Body of pancreas (tissue), 4 donors: ENCODE data around the gene PCNX1. TPM values are rescaled to one million over a fixed set of nuclear protein-coding genes. Genes with fewer than 3 reads are reported as not detected.
"Not testable (repeated sequence)": the region's sequence is repeated elsewhere in the genome, so short reads cannot be mapped to it uniquely, and the experiment has no call there.

ENCODE experiments used
- ATAC-seq: fragments of 150-250 bp; one replicate; pipeline ENCODE4 v1.9.1; 2016
- DNase-seq, 4 donors: peaks; one replicate each; pipeline ENCODE4 v3.0.0-alpha.2; 2019
- H3K27ac ChIP-seq, 4 donors: fragments of 200-600 bp; sonication (generic); 1 replicate in 3 of 4; 2 replicates in 1 of 4; pipeline versions ENCODE4 v1.5.1 to v1.6.1; 2016 to 2019; ENCODE audit warnings: mild to moderate bottlenecking in 1 of 4, mixed read lengths in 1 of 4, moderate library complexity in 1 of 4
- H3K27me3 ChIP-seq, 2 donors: fragments of 200-600 bp; sonication (generic); one replicate each; pipeline ENCODE4 v1.6.0; 2016; ENCODE audit warnings: mild to moderate bottlenecking in 1 of 2
- H3K36me3 ChIP-seq, 2 donors: fragments of 200-600 bp; sonication (generic); replicated peaks in 1 of 2; 2 replicates each; pipeline ENCODE4 v1.5.1; 2016; ENCODE audit warnings: low read depth in 2 of 2; ENCODE audit not compliant: insufficient read depth in 1 of 2
- H3K4me1 ChIP-seq: fragments of 200-600 bp; sonication (generic); one replicate; pipeline ENCODE4 v1.6.0; 2016
- H3K4me3 ChIP-seq, 2 donors: fragments of 200-600 bp; sonication (generic); 1 replicate in 1 of 2; 2 replicates in 1 of 2; pipeline ENCODE4 v1.5.1; 2016 to 2019
- H3K9me3 ChIP-seq, 3 donors: fragments of 200-600 bp; sonication (generic); 1 replicate in 2 of 3; 2 replicates in 1 of 3; pipeline ENCODE4 v1.5.1; 2016
- POLR2A ChIP-seq, 3 donors: fragments of 450-650 bp; IDR thresholded peaks; one replicate each; pipeline ENCODE4 v1.6.1; 2016; ENCODE audit warnings: antibody characterized with exemption in 3 of 3, mild to moderate bottlenecking in 2 of 3
- WGBS, 2 donors: methylation state at CpG; one replicate each; pipeline ENCODE4 v1.1.5; 2017; 5-methylcytosine and 5-hydroxymethylcytosine counted together
- intact Hi-C: fragments of 100-400 bp; cut with DNase I; formaldehyde crosslinking; loops from one replicate; pipeline ENCODE4 v1.15.1; 2023
- total RNA-seq, 2 donors: library from RNA; depleted of rRNA; stranded (reverse); fragments of >200 nt; gene quantifications; one replicate each; pipeline ENCODE4 v1.1.0, GENCODE V29; 2016
- TF ChIP-seq, protein P1 (sequence below), 7 experiments: fragments of 450-650 bp in 4 of 7; fragments of 200-600 bp in 3 of 7; sonication (generic) in 3 of 7; IDR thresholded peaks; one replicate each; pipeline ENCODE4 v1.5.1; 2016 to 2019; ENCODE audit warnings: antibody characterized with exemption in 7 of 7

The PCNX1 gene
- total RNA-seq, 2 donors from 2014 or later = 25.4 to 94.3 TPM

DNA sequence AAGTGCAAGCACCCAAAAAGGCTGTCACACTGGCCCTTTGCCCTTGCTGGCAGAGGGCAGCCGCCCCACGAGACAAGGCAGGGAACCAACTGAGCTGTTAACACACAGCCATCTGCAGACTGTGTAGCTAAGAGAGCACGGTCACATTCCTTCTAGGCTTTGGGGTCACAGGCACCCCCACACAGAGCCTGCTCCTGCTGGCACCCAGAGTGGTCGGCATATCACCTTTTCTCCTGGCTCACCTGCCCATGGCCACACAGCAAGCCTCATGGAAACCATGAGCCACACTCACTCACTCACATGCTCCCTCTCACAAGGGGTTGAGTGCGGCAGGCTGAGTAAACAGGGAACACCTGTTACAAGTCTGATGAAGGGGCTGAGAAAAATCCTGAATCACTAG is 214.5 kb downstream of the PCNX1 start:
- ATAC-seq = no peak

GRCh38 chr14:71122866-71123565 is 215.8 kb downstream of the PCNX1 start:
- ATAC-seq = no peak
- Histone ChIP-seq H3K9me3 (no peaks in the 10 kb centered on the region), H3K27me3 (no peaks in the 10 kb centered on the region), H3K4me1 (peaks cover 11% of the 10 kb centered on the region), H3K4me3 (no peak overlapping the region), H3K36me3 (no peaks in the 10 kb centered on the region), H3K27ac (no peak overlapping the region)
- intact Hi-C loops = no loop called here
- no peak for TF ChIP-seq POLR2A (IDR thresholded peaks at IDR 0.05)
- TF ChIP-seq, protein P1, sequence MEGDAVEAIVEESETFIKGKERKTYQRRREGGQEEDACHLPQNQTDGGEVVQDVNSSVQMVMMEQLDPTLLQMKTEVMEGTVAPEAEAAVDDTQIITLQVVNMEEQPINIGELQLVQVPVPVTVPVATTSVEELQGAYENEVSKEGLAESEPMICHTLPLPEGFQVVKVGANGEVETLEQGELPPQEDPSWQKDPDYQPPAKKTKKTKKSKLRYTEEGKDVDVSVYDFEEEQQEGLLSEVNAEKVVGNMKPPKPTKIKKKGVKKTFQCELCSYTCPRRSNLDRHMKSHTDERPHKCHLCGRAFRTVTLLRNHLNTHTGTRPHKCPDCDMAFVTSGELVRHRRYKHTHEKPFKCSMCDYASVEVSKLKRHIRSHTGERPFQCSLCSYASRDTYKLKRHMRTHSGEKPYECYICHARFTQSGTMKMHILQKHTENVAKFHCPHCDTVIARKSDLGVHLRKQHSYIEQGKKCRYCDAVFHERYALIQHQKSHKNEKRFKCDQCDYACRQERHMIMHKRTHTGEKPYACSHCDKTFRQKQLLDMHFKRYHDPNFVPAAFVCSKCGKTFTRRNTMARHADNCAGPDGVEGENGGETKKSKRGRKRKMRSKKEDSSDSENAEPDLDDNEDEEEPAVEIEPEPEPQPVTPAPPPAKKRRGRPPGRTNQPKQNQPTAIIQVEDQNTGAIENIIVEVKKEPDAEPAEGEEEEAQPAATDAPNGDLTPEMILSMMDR (IDR thresholded peaks at IDR 0.05) = no peak
- WGBS, 2 donors = 75 to 79% methylated on average over 2 of the region's 2 CpGs
- no peak for DNase-seq

More for the DNA sequence above, 214.5 kb downstream of the PCNX1 start:
- no peak for TF ChIP-seq POLR2A (IDR thresholded peaks at IDR 0.05)
- TF ChIP-seq, protein P1 (IDR thresholded peaks at IDR 0.05) = no peak
- 58 to 86% methylated on average over 1 to 5 of the region's 5 CpGs for WGBS, 2 donors
- intact Hi-C loops = no loop called here
- Histone ChIP-seq H3K4me3 (no peak overlapping the region), H3K4me1 (peaks cover 17% of the 10 kb centered on the region), H3K27me3 (no peaks in the 10 kb centered on the region), H3K9me3 (no peaks in the 10 kb centered on the region), H3K27ac (no peak overlapping the region), H3K36me3 (no peaks in the 10 kb centered on the region)
- peak in 1 of 4 donors; percentile 10 for DNase-seq

DNA sequence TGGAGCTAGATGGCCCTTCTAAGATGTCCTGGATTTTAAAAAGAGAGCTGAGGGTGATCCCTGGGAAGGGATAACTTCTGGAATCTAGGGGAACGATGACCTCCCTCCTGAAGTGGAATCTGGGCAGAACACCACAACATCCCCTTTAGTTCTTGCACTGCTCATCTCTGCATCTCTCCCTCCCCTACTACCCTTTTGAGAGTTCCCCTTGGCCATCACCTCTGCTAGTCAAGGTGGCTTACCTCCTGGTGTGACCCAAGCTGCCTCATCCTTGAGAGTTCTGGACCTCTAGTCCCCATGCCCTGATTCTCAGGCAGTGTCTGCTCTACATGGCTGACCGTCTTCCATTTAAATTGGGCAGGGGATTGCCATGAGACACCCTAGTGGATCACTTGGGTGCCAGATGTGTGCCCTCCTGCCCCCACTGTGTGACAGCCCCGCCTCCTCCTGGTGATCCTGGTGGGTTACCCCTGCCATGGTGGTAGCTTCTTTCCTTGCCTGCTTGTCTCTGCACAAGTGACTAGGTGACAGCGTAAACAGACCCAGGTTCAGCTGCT is 216.4 kb downstream of the PCNX1 start:
- H3K4me1 ChIP-seq = peaks cover 5% of the 10 kb centered on the region
- H3K27ac ChIP-seq = no peak overlapping the region
- 93 to 94% methylated on average over 4 of the region's 4 CpGs for WGBS, 2 donors
- H3K4me3 ChIP-seq = no peak overlapping the region
- no peaks in the 10 kb centered on the region for H3K9me3 ChIP-seq
- ATAC-seq (no peak), DNase-seq (no peak)
- H3K36me3 ChIP-seq = no peaks in the 10 kb centered on the region
- intact Hi-C loops = no loop called here
- TF ChIP-seq, protein P1 (IDR thresholded peaks at IDR 0.05) = no peak
- TF ChIP-seq POLR2A (IDR thresholded peaks at IDR 0.05) = no peak
- H3K27me3 ChIP-seq = no peaks in the 10 kb centered on the region

- DNase-seq, H3K36me3 ChIP-seq, H3K4me3 ChIP-seq, H3K27me3 ChIP-seq, H3K27ac ChIP-seq, ATAC-seq, H3K9me3 ChIP-seq, H3K4me1 ChIP-seq, intact Hi-C loops: not testable (repeated sequence)
- 86 to 89% methylated on average over 9 of the region's 9 CpGs for WGBS, 2 donors
Observed at GRCh38 chr14:71129716-71130490, 222.6 kb downstream of the PCNX1 start.

DNA sequence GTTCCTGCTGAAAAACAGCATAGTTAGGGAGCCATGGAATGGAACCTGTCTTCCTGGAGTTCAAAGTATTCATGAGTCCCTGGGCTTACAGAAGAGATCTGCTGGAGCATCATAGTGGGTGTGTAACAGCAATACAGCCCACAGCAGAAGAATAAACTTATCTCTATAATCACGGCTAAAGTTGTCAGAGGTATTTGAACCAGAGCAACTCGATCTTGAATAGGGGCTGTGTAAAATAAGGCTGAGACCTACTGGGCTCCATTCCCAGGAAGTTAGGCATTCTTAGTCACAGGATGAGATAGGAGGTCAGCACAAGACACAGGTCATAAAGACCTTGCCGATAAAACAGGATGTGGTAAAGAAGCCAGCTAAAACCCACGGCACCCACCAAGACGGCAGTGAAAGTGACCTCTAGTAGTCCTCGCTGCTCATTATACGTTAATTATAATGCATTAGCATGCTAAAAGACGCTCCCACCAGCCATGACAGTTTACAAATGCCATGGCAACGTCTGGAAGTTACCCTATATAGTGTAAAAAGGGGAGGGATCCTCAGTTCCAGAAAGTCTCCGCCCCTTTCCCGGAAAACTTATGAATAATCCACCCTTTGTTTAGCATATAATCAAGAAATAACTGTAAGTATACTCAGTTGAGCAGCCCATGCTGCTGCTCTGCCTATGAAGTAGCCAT is 223.4 kb downstream of the PCNX1 start:
- H3K4me1 ChIP-seq = no peaks in the 10 kb centered on the region
- ATAC-seq (no peak), DNase-seq (no peak)
- H3K27ac ChIP-seq = no peak overlapping the region
- no peaks in the 10 kb centered on the region for H3K36me3 ChIP-seq
- no peaks in the 10 kb centered on the region for H3K27me3 ChIP-seq
- no peak overlapping the region for H3K4me3 ChIP-seq
- intact Hi-C loops = no loop called here
- 54 to 65% methylated on average over 11 of the region's 11 CpGs for WGBS, 2 donors
- TF ChIP-seq, protein P1 (IDR thresholded peaks at IDR 0.05) = no peak
- TF ChIP-seq POLR2A (IDR thresholded peaks at IDR 0.05) = no peak
- H3K9me3 ChIP-seq = no peaks in the 10 kb centered on the region
